ENCODE measurements around the gene NCOA3. TPM values are rescaled to one million over a fixed set of nuclear protein-coding genes. Genes with fewer than 3 reads are reported as not detected.

Gene NCOA3
- total RNA-seq, 3 donors from 2014 or later: 40.6 to 57.1 (median 45.1) TPM

DNA sequence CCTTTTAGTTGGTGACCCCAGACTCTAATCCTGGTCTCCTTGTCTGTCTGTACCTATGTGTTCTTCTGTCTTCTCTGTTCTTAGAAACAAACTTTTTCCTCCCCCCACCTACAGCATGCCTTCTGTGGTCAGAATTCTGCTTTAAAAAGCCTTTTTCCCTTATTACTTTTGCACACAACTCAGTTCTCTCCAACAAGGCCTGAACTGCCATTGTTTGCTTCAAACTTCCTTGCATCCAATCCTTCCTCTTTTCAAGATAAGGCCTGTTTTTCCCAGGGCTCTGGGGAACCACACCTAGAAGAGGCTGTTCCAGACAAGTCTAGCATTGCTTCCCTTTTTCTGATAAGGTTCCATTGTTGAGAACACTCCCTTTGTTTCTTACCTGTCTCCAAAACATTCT lies 22.2 kb upstream of the NCOA3 start:
- TF ChIP-seq POLR2AphosphoS5 (IDR thresholded peaks at IDR 0.05) (no peak), POLR2A (IDR thresholded peaks at IDR 0.05) (no peak)
- TF ChIP-seq, protein P1, sequence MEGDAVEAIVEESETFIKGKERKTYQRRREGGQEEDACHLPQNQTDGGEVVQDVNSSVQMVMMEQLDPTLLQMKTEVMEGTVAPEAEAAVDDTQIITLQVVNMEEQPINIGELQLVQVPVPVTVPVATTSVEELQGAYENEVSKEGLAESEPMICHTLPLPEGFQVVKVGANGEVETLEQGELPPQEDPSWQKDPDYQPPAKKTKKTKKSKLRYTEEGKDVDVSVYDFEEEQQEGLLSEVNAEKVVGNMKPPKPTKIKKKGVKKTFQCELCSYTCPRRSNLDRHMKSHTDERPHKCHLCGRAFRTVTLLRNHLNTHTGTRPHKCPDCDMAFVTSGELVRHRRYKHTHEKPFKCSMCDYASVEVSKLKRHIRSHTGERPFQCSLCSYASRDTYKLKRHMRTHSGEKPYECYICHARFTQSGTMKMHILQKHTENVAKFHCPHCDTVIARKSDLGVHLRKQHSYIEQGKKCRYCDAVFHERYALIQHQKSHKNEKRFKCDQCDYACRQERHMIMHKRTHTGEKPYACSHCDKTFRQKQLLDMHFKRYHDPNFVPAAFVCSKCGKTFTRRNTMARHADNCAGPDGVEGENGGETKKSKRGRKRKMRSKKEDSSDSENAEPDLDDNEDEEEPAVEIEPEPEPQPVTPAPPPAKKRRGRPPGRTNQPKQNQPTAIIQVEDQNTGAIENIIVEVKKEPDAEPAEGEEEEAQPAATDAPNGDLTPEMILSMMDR (IDR thresholded peaks at IDR 0.05): no peak
- H3K4me1 ChIP-seq: no peaks in the 10 kb centered on the region
- no peaks in the 10 kb centered on the region for H3K27me3 ChIP-seq
- no peak overlapping the region for H3K27ac ChIP-seq
- DNase-seq (ENCODE audit: low spot score in 2 of 2): no peak
- no peaks in the 10 kb centered on the region for H3K9me3 ChIP-seq
- H3K4me3 ChIP-seq: no peak overlapping the region
- intact Hi-C loops (cut with DNase I; ENCODE audit: low total_unique reads): no loop called here
- no peaks in the 10 kb centered on the region for H3K36me3 ChIP-seq

DNA sequence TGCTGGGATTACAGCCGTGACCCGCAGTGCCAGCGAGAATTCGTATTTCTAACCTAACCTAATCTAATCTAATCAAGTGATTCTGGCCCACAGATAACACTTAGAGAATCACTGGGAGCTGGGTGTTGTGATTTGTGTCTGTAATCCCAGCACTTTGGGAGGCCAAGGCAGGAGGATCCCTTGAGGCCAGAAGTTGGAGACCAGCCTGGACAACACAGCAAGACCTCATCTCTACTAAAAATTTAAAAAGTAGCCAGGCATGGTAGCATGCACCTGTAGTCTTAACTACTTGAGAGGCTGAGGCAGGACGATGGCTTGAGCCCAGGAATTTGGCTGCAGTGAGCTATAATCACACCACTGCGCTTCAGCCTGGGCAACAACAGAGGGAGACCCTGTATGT lies 21.4 kb upstream of the NCOA3 start:
- intact Hi-C loops (cut with DNase I; ENCODE audit: low total_unique reads): no loop called here

DNA sequence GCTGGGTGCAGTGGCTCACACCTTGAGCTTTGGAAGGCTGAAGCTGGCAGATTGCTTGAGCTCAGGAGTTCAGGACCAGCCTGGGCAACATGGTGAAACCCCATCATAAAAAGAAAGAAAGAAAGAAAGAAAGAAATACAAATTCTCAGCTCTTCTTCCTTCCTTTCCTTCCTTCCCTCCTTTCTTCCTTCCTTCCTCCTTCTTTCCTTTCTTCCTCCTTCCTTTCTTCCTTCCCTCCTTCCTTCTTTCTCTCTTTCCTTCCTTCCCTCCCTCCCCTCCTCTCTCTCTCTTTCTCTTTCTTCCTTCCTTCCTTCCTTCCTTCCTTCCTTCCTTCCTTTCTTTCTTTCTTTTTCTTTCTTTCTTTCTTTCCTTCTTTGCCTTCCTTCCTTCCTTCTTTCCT lies 21.0 kb upstream of the NCOA3 start:
- H3K9me3 ChIP-seq: no peaks in the 10 kb centered on the region
- no peaks in the 10 kb centered on the region for H3K36me3 ChIP-seq
- intact Hi-C loops (cut with DNase I; ENCODE audit: low total_unique reads): no loop called here
- H3K27ac ChIP-seq: no peak overlapping the region
- no peak overlapping the region for H3K4me3 ChIP-seq
- no peaks in the 10 kb centered on the region for H3K4me1 ChIP-seq
- TF ChIP-seq, protein P1 (IDR thresholded peaks at IDR 0.05): no peak
- no peak for TF ChIP-seq POLR2AphosphoS5 (IDR thresholded peaks at IDR 0.05)
- H3K27me3 ChIP-seq: no peaks in the 10 kb centered on the region
- no peak for DNase-seq (ENCODE audit: low spot score in 2 of 2)

More for the DNA sequence above, 21.4 kb upstream of the NCOA3 start:
- H3K27ac ChIP-seq: no peak overlapping the region
- TF ChIP-seq POLR2AphosphoS5 (IDR thresholded peaks at IDR 0.05) (no peak), POLR2A (IDR thresholded peaks at IDR 0.05) (no peak)
- TF ChIP-seq, protein P1 (IDR thresholded peaks at IDR 0.05): no peak
- H3K4me3 ChIP-seq: no peak overlapping the region
- H3K27me3 ChIP-seq: no peaks in the 10 kb centered on the region
- no peak for DNase-seq (ENCODE audit: low spot score in 2 of 2)
- H3K36me3 ChIP-seq: no peaks in the 10 kb centered on the region
- no peaks in the 10 kb centered on the region for H3K4me1 ChIP-seq
- no peaks in the 10 kb centered on the region for H3K9me3 ChIP-seq

DNA sequence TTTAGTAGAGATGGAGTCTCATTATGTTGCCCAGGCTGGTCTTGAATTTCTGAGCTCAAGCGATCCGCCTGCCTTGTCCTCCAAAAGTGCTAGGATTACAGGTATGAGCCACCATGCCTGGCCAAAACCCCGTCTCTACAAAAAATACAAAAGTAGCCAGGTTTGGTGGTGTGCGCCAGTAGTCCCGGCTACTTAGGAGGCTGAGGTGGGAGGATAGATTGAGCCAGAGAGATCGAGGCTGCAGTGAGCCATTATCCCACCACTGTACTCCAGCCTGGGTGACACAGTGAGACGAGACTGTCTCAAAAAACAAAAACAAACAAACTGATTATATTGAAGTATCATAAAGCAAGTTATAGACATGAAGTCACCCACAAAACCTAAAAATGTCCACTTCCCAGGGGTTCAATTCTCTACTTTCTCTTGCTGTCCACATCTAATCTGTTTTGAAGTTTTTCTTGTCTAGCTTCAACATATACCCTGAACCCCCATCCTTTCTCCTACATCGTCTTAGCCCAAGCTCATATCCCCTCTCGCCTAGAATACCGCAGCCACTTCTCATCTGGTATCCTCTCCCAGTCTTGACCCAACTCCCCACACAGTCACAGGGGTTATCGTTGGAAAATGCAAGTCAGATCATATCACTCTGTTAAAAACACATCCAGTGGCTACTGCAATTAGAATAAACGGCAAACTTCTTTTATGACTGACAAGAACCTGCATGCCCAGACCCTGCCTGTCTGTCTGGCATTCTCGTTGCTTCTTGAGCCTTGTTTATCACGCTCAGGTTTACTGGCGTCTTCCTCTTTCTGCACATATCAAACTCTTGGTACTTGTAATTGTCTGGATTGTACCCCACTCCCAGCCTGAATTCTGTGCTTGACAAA lies 20.1 kb upstream of the NCOA3 start:
- H3K27me3 ChIP-seq: no peaks in the 10 kb centered on the region
- no peaks in the 10 kb centered on the region for H3K4me1 ChIP-seq
- H3K4me3 ChIP-seq: no peak overlapping the region
- no peak overlapping the region for H3K27ac ChIP-seq
- TF ChIP-seq, protein P1 (IDR thresholded peaks at IDR 0.05): no peak
- intact Hi-C loops (cut with DNase I; ENCODE audit: low total_unique reads): no loop called here
- no peak for DNase-seq (ENCODE audit: low spot score in 2 of 2)
- H3K36me3 ChIP-seq: no peaks in the 10 kb centered on the region
- H3K9me3 ChIP-seq: no peaks in the 10 kb centered on the region

DNA sequence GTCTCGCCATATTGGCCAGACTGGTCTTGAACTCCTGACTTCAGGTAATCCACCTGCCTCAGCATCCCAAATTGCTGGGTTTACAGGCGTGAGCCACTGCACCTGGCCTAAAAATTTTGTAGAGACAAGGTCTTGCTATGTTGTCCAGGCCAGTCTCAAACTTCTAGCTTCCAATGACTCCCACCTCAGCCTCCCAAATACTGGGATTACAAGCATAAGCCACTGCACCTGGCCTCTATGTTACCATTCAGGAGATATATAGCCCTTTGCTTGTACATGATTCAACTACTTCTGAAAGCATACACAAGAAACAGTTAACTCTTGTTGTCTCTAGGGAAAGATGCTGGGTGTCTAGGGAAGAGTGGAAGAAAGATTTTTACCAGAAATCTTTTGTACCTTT lies 19.0 kb upstream of the NCOA3 start:
- TF ChIP-seq, protein P1 (IDR thresholded peaks at IDR 0.05): no peak
- no peak for TF ChIP-seq POLR2AphosphoS5 (IDR thresholded peaks at IDR 0.05)
- TF ChIP-seq POLR2A (IDR thresholded peaks at IDR 0.05): no peak
- no peaks in the 10 kb centered on the region for H3K36me3 ChIP-seq
- DNase-seq (ENCODE audit: low spot score in 2 of 2): no peak

More for the DNA sequence above, 19.0 kb upstream of the NCOA3 start:
- intact Hi-C loops (cut with DNase I; ENCODE audit: low total_unique reads): no loop called here
- Histone ChIP-seq H3K27ac (no peak overlapping the region), H3K4me1 (no peaks in the 10 kb centered on the region), H3K27me3 (no peaks in the 10 kb centered on the region), H3K4me3 (no peak overlapping the region), H3K9me3 (no peaks in the 10 kb centered on the region)
